Astrocyte (in vitro differentiated cells and primary cell): ENCODE results near the gene BCAN.

Experiments
- CTCF ChIP-seq: IDR thresholded peaks from 2 replicates; pipeline ENCODE4 v1.5.1; 2011; ENCODE audit warnings: low read depth, mild to moderate bottlenecking, inconsistent platforms, low read length, moderate library complexity; ENCODE audit not compliant: insufficient read depth
- EZH2 ChIP-seq: IDR thresholded peaks from 2 replicates; pipeline ENCODE4 v1.6.1; 2012; ENCODE audit warnings: mild to moderate bottlenecking, low read length, inconsistent platforms; ENCODE audit not compliant: insufficient read depth

DNA sequence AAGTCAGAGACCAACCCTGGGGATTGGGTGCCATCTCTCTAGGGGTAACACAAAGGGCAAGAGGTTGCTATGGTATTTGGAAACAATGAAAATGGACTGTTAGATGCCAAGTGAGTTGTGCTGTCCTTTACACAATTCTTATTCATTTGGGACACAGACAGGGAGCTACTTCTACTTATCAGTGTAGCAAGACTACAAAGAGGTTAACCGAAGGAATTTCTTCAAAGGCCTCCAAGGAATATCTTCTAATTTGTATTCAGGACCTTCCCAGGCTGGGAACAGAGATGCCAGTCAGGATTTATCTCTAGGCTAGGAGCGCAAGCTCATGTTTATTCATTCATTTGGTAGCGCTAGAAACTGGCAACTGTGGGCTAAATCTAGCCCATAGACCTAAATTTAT, 47.7 kb upstream of the BCAN start:
- TF ChIP-seq CTCF (no peak), EZH2 (no peak)
